COLO668 (cell line): Measurements from ENCODE around the gene PRRX1.

Experiments
- DNase-seq: peaks from one replicate; lab custom pipeline; 2025; ENCODE audit not compliant: unreplicated experiment; lab: John Stamatoyannopoulos, UW

The PRRX1 gene

GRCh38 chr1:170714938-170715337 lies 51.0 kb downstream of the PRRX1 start:
- no peak for DNase-seq

GRCh38 chr1:170716835-170717429 lies 53.0 kb downstream of the PRRX1 start:
- DNase-seq = no peak

- DNase-seq = no peak
Measured at GRCh38 chr1:170720661-170721060, 56.7 kb downstream of the PRRX1 start.

- DNase-seq = no peak
Measured at GRCh38 chr1:170721621-170722020, 57.7 kb downstream of the PRRX1 start.

- no peak for DNase-seq
Measured at GRCh38 chr1:170723518-170723917, 59.6 kb downstream of the PRRX1 start.

GRCh38 chr1:170725326-170725725 lies 61.4 kb downstream of the PRRX1 start:
- DNase-seq = no peak

GRCh38 chr1:170727963-170728362 lies 64.0 kb downstream of the PRRX1 start:
- DNase-seq = no peak

- no peak for DNase-seq
Measured at GRCh38 chr1:170729225-170730002, 65.5 kb downstream of the PRRX1 start.

- no peak for DNase-seq
Measured at GRCh38 chr1:170730014-170730413, 66.1 kb downstream of the PRRX1 start.

GRCh38 chr1:170730438-170730837 lies 66.5 kb downstream of the PRRX1 start:
- no peak for DNase-seq

GRCh38 chr1:170731566-170732251 lies 67.8 kb downstream of the PRRX1 start:
- no peak for DNase-seq

- no peak for DNase-seq
Measured at GRCh38 chr1:170732252-170732588, 68.3 kb downstream of the PRRX1 start.

GRCh38 chr1:170734412-170735175 lies 70.7 kb downstream of the PRRX1 start:
- DNase-seq = no peak

GRCh38 chr1:170735366-170736263 lies 71.7 kb downstream of the PRRX1 start:
- DNase-seq = no peak

GRCh38 chr1:170739803-170740202 lies 75.9 kb downstream of the PRRX1 start:
- DNase-seq = no peak

GRCh38 chr1:170741678-170742077 lies 77.7 kb downstream of the PRRX1 start:
- DNase-seq = no peak

GRCh38 chr1:170742600-170742999 lies 78.7 kb downstream of the PRRX1 start:
- no peak for DNase-seq

- no peak for DNase-seq
Measured at GRCh38 chr1:170743083-170743482, 79.2 kb downstream of the PRRX1 start.

GRCh38 chr1:170749549-170749948 lies 85.6 kb downstream of the PRRX1 start:
- no peak for DNase-seq

GRCh38 chr1:170749959-170750358 lies 86.0 kb downstream of the PRRX1 start:
- no peak for DNase-seq

GRCh38 chr1:170755795-170756194 lies 91.9 kb downstream of the PRRX1 start:
- no peak for DNase-seq
